OCI-LY7 (cell line): ENCODE results near the gene INPP5A. TPM values are rescaled to one million over a fixed set of nuclear protein-coding genes. Genes with fewer than 3 reads are reported as not detected.

ENCODE experiments used
- BruUV-seq: library from RNA; stranded (reverse); fragments of 400-500 nt; replicated peaks from 2 replicates; lab custom pipeline; 2021; lab: Mats Ljungman, UMichigan
- CTCF ChIA-PET: fragments of 300-600 bp; sonication (Branson Sonifier 250); formaldehyde crosslinking; loops from one replicate; lab custom pipeline; 2022; ENCODE audit warnings: antibody characterized with exemption; ENCODE audit not compliant: unreplicated experiment; lab: Charles Lee
- POLR2A ChIA-PET: fragments of 300-600 bp; sonication (Branson Sonifier 250); formaldehyde crosslinking; loops from one replicate; lab custom pipeline; 2022; ENCODE audit warnings: antibody characterized with exemption; lab: Charles Lee
- DNase-seq: peaks from one replicate; pipeline ENCODE4 v3.0.0-alpha.2; 2015; ENCODE audit warnings: low spot score
- H2AFZ ChIP-seq: fragments of 200-600 bp; sonication (generic), shearing (Covaris generic); 2 replicates; pipeline ENCODE4 v1.6.1; 2014; ENCODE audit warnings: mild to moderate bottlenecking, antibody characterized with exemption, low read length, moderate library complexity
- H3K27ac ChIP-seq: fragments of 200-600 bp; sonication (generic); 2 replicates; pipeline ENCODE4 v1.5.1; 2014; ENCODE audit warnings: mixed run types, low read depth, mild to moderate bottlenecking, moderate library complexity, low read length, inconsistent platforms; ENCODE audit not compliant: poor library complexity, severe bottlenecking
- H3K36me3 ChIP-seq: fragments of 200-600 bp; sonication (generic); 2 replicates; pipeline ENCODE4 v1.6.1; 2014; ENCODE audit warnings: mild to moderate bottlenecking, antibody characterized with exemption, low read length, moderate library complexity, mixed read lengths; ENCODE audit not compliant: insufficient read depth
- H3K4me1 ChIP-seq: fragments of 200-600 bp; sonication (generic); 2 replicates; pipeline ENCODE4 v1.5.1; 2014; ENCODE audit warnings: mild to moderate bottlenecking, low read length; ENCODE audit not compliant: insufficient read depth, poor library complexity, severe bottlenecking
- H3K4me2 ChIP-seq: fragments of 200-600 bp; sonication (generic); 2 replicates; pipeline ENCODE4 v1.6.1; 2014; ENCODE audit warnings: mild to moderate bottlenecking, low read length
- H3K4me3 ChIP-seq: fragments of 200-600 bp; sonication (generic); 2 replicates; pipeline ENCODE4 v1.5.1; 2014; ENCODE audit warnings: mild to moderate bottlenecking, low read depth, low read length; ENCODE audit not compliant: poor library complexity, severe bottlenecking
- H3K79me2 ChIP-seq: fragments of 200-600 bp; sonication (generic); 2 replicates; pipeline ENCODE4 v1.6.1; 2016; ENCODE audit warnings: low read depth, mild to moderate bottlenecking, low read length, moderate library complexity, mixed read lengths; ENCODE audit not compliant: insufficient read depth
- H3K9me2 ChIP-seq: fragments of 200-600 bp; sonication (generic); 2 replicates; pipeline ENCODE4 v1.6.1; 2016; ENCODE audit warnings: mild to moderate bottlenecking, low read length, mixed read lengths; ENCODE audit not compliant: insufficient read depth
- H3K9me3 ChIP-seq: fragments of 200-600 bp; sonication (generic); 2 replicates; pipeline ENCODE4 v1.6.1; 2014; ENCODE audit warnings: mild to moderate bottlenecking, mixed run types, low read length, mixed read lengths
- H4K20me1 ChIP-seq: fragments of 200-600 bp; sonication (generic); 2 replicates; pipeline ENCODE4 v1.6.1; 2014; ENCODE audit warnings: mild to moderate bottlenecking, antibody characterized with exemption, low read length, moderate library complexity, mixed read lengths; ENCODE audit not compliant: insufficient read depth
- EZH2phosphoT487 ChIP-seq: fragments of 200-600 bp; sonication (generic); IDR thresholded peaks from 2 replicates; pipeline ENCODE4 v1.6.1; 2018; ENCODE audit warnings: low read depth, borderline replicate concordance, mild to moderate bottlenecking, mixed run types, antibody characterized with exemption, low read length, moderate library complexity, mixed read lengths
- intact Hi-C: fragments of 100-400 bp; cut with micrococcal nuclease; formaldehyde crosslinking; loops from one replicate; pipeline ENCODE4 v1.10.0; 2022; ENCODE audit not compliant: unreplicated experiment
- total RNA-seq, 2 experiments: library from RNA; depleted of rRNA in 1 of 2; stranded (reverse); fragments of >200 nt in 1 of 2; shearing (Covaris generic) in 1 of 2; gene quantifications; 2 replicates each; pipeline ENCODE4 v1.2.3, GENCODE V29; 2014 to 2022
- TF ChIP-seq, protein P1 (sequence below): fragments of 200-600 bp; sonication (generic); conservative IDR thresholded peaks from 2 replicates; pipeline ENCODE4 v1.5.1; 2014; ENCODE audit warnings: mild to moderate bottlenecking, antibody characterized with exemption, low read length, moderate library complexity, mixed read lengths

INPP5A gene
- total RNA-seq, 2 experiments from 2014 or later = 14.5 to 18.4 TPM

DNA sequence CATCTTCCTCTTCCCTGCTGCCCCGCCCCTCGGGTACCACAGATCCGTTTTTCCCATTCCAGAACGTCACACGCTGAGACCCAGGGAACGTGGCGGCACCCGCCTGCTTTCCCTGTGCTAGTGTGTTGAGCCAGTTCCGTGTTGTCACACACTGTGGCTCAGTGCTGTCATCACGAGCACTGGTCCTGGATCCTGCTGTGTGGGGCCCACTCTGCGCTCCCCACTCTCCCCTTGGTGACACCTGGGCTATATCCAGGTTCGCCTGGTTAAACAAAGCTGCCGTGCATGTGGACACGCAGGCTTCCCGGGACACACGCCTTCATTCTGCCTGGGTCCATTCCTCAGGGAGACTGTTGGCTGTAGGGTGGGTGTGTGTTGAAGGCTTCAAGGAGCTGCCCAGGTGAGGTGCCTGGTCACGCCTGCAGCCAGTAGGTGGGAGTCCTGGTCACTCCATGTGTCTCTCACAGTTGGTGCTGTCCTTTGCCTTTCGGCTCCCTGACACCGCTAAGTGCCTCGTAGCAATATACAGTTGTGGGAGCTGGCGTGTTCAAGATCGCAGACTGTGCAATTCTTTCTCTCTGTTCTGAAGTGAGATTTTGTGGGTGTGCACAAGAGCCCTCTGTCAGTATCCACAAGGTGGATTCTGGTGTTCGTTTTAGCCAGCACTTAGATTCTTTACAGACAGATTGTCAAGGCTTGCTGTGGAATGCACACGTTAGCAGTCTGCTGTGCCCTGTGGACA lies 88.6 kb downstream of the INPP5A start:
- no peak overlapping the region for H3K4me3 ChIP-seq
- H3K4me1 ChIP-seq = no peaks in the 10 kb centered on the region
- TF ChIP-seq, protein P1, sequence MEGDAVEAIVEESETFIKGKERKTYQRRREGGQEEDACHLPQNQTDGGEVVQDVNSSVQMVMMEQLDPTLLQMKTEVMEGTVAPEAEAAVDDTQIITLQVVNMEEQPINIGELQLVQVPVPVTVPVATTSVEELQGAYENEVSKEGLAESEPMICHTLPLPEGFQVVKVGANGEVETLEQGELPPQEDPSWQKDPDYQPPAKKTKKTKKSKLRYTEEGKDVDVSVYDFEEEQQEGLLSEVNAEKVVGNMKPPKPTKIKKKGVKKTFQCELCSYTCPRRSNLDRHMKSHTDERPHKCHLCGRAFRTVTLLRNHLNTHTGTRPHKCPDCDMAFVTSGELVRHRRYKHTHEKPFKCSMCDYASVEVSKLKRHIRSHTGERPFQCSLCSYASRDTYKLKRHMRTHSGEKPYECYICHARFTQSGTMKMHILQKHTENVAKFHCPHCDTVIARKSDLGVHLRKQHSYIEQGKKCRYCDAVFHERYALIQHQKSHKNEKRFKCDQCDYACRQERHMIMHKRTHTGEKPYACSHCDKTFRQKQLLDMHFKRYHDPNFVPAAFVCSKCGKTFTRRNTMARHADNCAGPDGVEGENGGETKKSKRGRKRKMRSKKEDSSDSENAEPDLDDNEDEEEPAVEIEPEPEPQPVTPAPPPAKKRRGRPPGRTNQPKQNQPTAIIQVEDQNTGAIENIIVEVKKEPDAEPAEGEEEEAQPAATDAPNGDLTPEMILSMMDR = no peak
- TF ChIP-seq EZH2phosphoT487 = no peak
- peaks cover 4% of the 10 kb centered on the region; the same call in 1 of the 2 replicates for H3K9me3 ChIP-seq
- H3K36me3 ChIP-seq = no peaks in the 10 kb centered on the region
- intact Hi-C loops = no loop called here
- H4K20me1 ChIP-seq = no peaks in the 10 kb centered on the region
- no peak for DNase-seq
- H3K4me2 ChIP-seq = no peak overlapping the region
- H3K79me2 ChIP-seq = no peaks in the 10 kb centered on the region
- H3K9me2 ChIP-seq = no peaks in the 10 kb centered on the region
- H3K27ac ChIP-seq = no peak overlapping the region
- BruUV-seq = no TSS peak
- ChIA-PET CTCF (no interaction called here), POLR2A (no interaction called here)
- no peak overlapping the region for H2AFZ ChIP-seq

- TF ChIP-seq EZH2phosphoT487 = no peak
- TF ChIP-seq, protein P1 = no peak
- no peak overlapping the region for H3K4me3 ChIP-seq
- H2AFZ ChIP-seq = no peak overlapping the region
- no peaks in the 10 kb centered on the region for H3K79me2 ChIP-seq
- H3K4me2 ChIP-seq = no peak overlapping the region
- H3K9me3 ChIP-seq = peaks cover under 1% of the 10 kb centered on the region; the same call in 1 of the 2 replicates
- H3K36me3 ChIP-seq = no peaks in the 10 kb centered on the region
- intact Hi-C loops = no loop called here
- H3K4me1 ChIP-seq = no peaks in the 10 kb centered on the region
- no peaks in the 10 kb centered on the region for H4K20me1 ChIP-seq
- no TSS peak for BruUV-seq
- no peak for DNase-seq
- ChIA-PET CTCF (no interaction called here), POLR2A (interaction anchor here (0.6 kb wide), 1 partner anchor 9 kb away, joined by 3 read pairs; no protein-coding TSS in a partner anchor)
- no peaks in the 10 kb centered on the region for H3K9me2 ChIP-seq
- H3K27ac ChIP-seq = no peak overlapping the region
Observed at GRCh38 chr10:132626761-132627665, 89.4 kb downstream of the INPP5A start.
